Measurements from ENCODE around the gene KLHL4.
"Not testable (repeated sequence)": the region's sequence is repeated elsewhere in the genome, so short reads cannot be mapped to it uniquely, and the experiment has no call there.

GRCh38 chrX:87688113-87688748, 170.6 kb downstream of the KLHL4 start:
- not testable (repeated sequence) for TF ChIP-seq ATF2 (CRISPR knock-in tag; IDR thresholded peaks at IDR 0.05); CTCF (IDR thresholded peaks at IDR 0.05 in 2 of 3, conservative IDR thresholded peaks at IDR 0.05 in 1 of 3; ENCODE audit: insufficient read depth in 2 of 3, low read depth in 1 of 3, low read length in 3 of 3)

Data from K562 (cell line).